Measurements from ENCODE around the gene POLR2E. TPM values are rescaled to one million over a fixed set of nuclear protein-coding genes. Genes with fewer than 3 reads are reported as not detected.

Gene POLR2E
- polyA plus RNA-seq, 1 donor (not counting 4 experiments of a cell fraction or from before 2014, with no cell fraction given): 178 TPM

DNA sequence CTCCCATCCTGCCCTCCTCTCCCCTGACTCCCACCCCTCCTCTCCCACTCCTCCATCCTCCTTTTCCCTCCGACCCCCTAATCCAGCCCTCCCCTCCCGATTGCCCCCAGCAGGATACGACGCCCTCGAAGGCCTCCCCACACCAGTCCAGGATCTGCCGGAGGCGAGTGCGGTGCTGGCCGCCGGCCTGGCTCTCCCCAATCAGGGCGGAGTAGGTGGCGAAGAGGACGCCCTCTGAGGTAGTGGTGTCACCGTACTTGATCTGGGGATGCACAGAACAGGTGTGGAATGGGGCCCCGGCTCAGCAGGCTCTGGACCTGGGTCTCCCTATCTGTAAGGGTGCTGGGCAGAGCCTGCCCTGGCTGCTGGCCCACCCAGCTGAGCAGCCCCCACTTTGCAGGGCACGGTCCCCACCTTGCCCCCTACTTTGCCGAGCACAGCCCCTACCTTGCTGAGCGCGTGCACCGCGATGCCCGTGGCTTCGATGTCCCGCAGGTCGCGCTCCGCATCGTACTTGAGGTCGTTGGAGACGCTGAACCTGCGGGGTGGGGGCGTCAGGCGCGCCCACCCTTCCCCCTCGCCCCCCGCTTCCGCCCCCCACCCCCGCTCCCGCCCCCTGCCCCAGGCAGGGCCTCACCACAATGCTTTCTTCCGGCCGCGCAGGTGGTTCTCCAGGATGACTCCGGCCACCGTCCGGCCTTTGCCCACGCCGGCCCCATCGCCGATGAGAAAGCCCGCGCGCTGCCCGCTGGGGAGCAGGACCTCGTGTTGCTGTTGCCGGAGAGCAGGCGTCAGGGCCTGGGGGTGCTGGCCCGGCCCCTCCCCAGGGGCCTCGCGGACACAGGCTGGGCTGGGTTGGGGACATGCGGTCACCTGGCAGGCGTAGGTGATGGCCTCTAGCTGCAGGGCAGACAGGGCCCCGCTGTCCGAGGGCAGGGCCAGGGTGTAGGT is 27.1 kb upstream of the POLR2E start:
- Histone ChIP-seq H3K9me3 (ENCODE audit: control insufficient read depth, low read depth, low read length) (no peaks in the 10 kb centered on the region), H3K4me1 (ENCODE audit: control insufficient read depth, extremely low read depth, insufficient read depth, low read length) (no peaks in the 10 kb centered on the region), H3K36me3 (ENCODE audit: control insufficient read depth in 2 of 2, extremely low read depth in 1 of 2, insufficient read depth in 2 of 2, low read length in 2 of 2) (peaks cover 46 to 51% of the 10 kb centered on the region in 2 experiments), H3K27me3 (ENCODE audit: control insufficient read depth, extremely low read depth, insufficient read depth, low read length) (no peaks in the 10 kb centered on the region), H3K9ac (ENCODE audit: control insufficient read depth, extremely low read depth, insufficient read depth, low read length) (no peak overlapping the region), H2AFZ (ENCODE audit: control insufficient read depth, low read length) (no peak overlapping the region), H3K9me1 (ENCODE audit: control insufficient read depth, extremely low read depth, insufficient read depth, low read length) (no peaks in the 10 kb centered on the region), H3K79me2 (ENCODE audit: control insufficient read depth, insufficient read depth, low read length) (peaks cover 3% of the 10 kb centered on the region), H3K4me2 (ENCODE audit: control insufficient read depth, extremely low read depth, insufficient read depth, low read depth, low read length) (no peak overlapping the region), H3K27ac (ENCODE audit: control insufficient read depth, insufficient read depth, low read length) (no peak overlapping the region), H4K20me1 (ENCODE audit: control insufficient read depth, extremely low read depth, insufficient read depth, low read length) (peaks cover 4% of the 10 kb centered on the region), H3K4me3 (ENCODE audit: control insufficient read depth in 2 of 3, extremely low read depth in 1 of 3, insufficient read depth in 2 of 3, low read depth in 1 of 3, low read length in 3 of 3) (no peak overlapping the region)
- TF ChIP-seq, protein P1, sequence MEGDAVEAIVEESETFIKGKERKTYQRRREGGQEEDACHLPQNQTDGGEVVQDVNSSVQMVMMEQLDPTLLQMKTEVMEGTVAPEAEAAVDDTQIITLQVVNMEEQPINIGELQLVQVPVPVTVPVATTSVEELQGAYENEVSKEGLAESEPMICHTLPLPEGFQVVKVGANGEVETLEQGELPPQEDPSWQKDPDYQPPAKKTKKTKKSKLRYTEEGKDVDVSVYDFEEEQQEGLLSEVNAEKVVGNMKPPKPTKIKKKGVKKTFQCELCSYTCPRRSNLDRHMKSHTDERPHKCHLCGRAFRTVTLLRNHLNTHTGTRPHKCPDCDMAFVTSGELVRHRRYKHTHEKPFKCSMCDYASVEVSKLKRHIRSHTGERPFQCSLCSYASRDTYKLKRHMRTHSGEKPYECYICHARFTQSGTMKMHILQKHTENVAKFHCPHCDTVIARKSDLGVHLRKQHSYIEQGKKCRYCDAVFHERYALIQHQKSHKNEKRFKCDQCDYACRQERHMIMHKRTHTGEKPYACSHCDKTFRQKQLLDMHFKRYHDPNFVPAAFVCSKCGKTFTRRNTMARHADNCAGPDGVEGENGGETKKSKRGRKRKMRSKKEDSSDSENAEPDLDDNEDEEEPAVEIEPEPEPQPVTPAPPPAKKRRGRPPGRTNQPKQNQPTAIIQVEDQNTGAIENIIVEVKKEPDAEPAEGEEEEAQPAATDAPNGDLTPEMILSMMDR (optimal IDR thresholded peaks at IDR 0.05 in 1 of 3, IDR thresholded peaks at IDR 0.05 in 1 of 3, conservative IDR thresholded peaks at IDR 0.05 in 1 of 3; ENCODE audit: extremely low read depth in 1 of 3, insufficient read depth in 2 of 3, low read length in 3 of 3): no peak
- TF ChIP-seq EZH2 (IDR thresholded peaks at IDR 0.05; ENCODE audit: low read length): no peak
- no peak for FAIRE-seq
- DNase-seq (ENCODE audit: low read depth, low spot score): no peak
- dilution Hi-C loops (cut with MboI; ENCODE audit: extremely low pct_ligation_motif_present, low sequenced_read_pairs): no loop called here

DNA sequence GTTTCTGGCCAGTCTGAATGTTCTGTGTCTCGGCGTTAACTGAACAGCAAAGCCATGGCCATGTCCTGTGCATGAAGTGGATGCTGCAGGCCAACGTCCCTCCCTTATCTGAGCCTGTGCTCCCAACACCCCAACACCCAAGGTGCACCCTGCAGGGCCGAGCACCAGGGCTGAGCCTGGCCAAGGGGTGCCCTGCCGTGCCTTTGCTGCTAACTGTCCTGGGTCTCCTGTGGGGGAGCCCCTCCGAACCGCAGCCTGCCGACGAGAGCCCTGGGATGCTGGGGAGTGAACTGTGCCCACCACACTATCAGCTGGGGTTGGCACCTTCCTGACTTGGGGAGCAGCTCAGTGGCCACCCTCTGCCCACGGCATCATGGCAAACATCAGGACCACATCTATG is 26.2 kb upstream of the POLR2E start:
- TF ChIP-seq, protein P1 (optimal IDR thresholded peaks at IDR 0.05 in 1 of 3, IDR thresholded peaks at IDR 0.05 in 1 of 3, conservative IDR thresholded peaks at IDR 0.05 in 1 of 3; ENCODE audit: extremely low read depth in 1 of 3, insufficient read depth in 2 of 3, low read length in 3 of 3): no peak
- TF ChIP-seq EZH2 (IDR thresholded peaks at IDR 0.05; ENCODE audit: low read length): no peak
- H3K4me3 ChIP-seq (ENCODE audit: control insufficient read depth in 2 of 3, extremely low read depth in 1 of 3, insufficient read depth in 2 of 3, low read depth in 1 of 3, low read length in 3 of 3): no peak overlapping the region
- no peaks in the 10 kb centered on the region for H3K9me1 ChIP-seq (ENCODE audit: control insufficient read depth, extremely low read depth, insufficient read depth, low read length)
- no peak for FAIRE-seq
- peaks cover 45 to 60% of the 10 kb centered on the region in 2 experiments for H3K36me3 ChIP-seq (ENCODE audit: control insufficient read depth in 2 of 2, extremely low read depth in 1 of 2, insufficient read depth in 2 of 2, low read length in 2 of 2)
- H2AFZ ChIP-seq (ENCODE audit: control insufficient read depth, low read length): no peak overlapping the region
- peaks cover 4% of the 10 kb centered on the region for H4K20me1 ChIP-seq (ENCODE audit: control insufficient read depth, extremely low read depth, insufficient read depth, low read length)
- DNase-seq (ENCODE audit: low read depth, low spot score): no peak
- no peaks in the 10 kb centered on the region for H3K79me2 ChIP-seq (ENCODE audit: control insufficient read depth, insufficient read depth, low read length)
- dilution Hi-C loops (cut with MboI; ENCODE audit: extremely low pct_ligation_motif_present, low sequenced_read_pairs): no loop called here
- no peak overlapping the region for H3K4me2 ChIP-seq (ENCODE audit: control insufficient read depth, extremely low read depth, insufficient read depth, low read depth, low read length)
- no peak overlapping the region for H3K27ac ChIP-seq (ENCODE audit: control insufficient read depth, insufficient read depth, low read length)
- H3K9ac ChIP-seq (ENCODE audit: control insufficient read depth, extremely low read depth, insufficient read depth, low read length): no peak overlapping the region
- H3K27me3 ChIP-seq (ENCODE audit: control insufficient read depth, extremely low read depth, insufficient read depth, low read length): no peaks in the 10 kb centered on the region
- no peaks in the 10 kb centered on the region for H3K4me1 ChIP-seq (ENCODE audit: control insufficient read depth, extremely low read depth, insufficient read depth, low read length)
- H3K9me3 ChIP-seq (ENCODE audit: control insufficient read depth, low read depth, low read length): no peaks in the 10 kb centered on the region
